Osteocyte (in vitro differentiated cells): ENCODE measurements around the gene SAMD15. TPM values are rescaled to one million over a fixed set of nuclear protein-coding genes. Genes with fewer than 3 reads are reported as not detected.
"Not testable (repeated sequence)": the region's sequence is repeated elsewhere in the genome, so short reads cannot be mapped to it uniquely, and the experiment has no call there.

Experiments
- DNase-seq: peaks from one replicate; pipeline ENCODE4 v3.0.0; 2021; ENCODE audit warnings: mixed read lengths; ENCODE audit not compliant: unreplicated experiment; ENCODE audit errors: extremely low spot score
- H3K27ac Mint-ChIP-seq: one replicate; pipeline ENCODE4 v1.8.0; 2021; ENCODE audit warnings: mild to moderate bottlenecking, mixed read lengths; ENCODE audit not compliant: unreplicated experiment
- H3K27me3 Mint-ChIP-seq: one replicate; pipeline ENCODE4 v1.8.0; 2021; ENCODE audit warnings: mixed read lengths; ENCODE audit not compliant: unreplicated experiment
- H3K36me3 Mint-ChIP-seq: one replicate; pipeline ENCODE4 v1.8.0; 2021; ENCODE audit warnings: mixed read lengths; ENCODE audit not compliant: unreplicated experiment
- H3K4me1 Mint-ChIP-seq: one replicate; pipeline ENCODE4 v1.8.0; 2021; ENCODE audit warnings: mixed read lengths; ENCODE audit not compliant: unreplicated experiment
- H3K4me3 Mint-ChIP-seq: one replicate; pipeline ENCODE4 v1.8.0; 2021; ENCODE audit warnings: mild to moderate bottlenecking, moderate library complexity, mixed read lengths; ENCODE audit not compliant: unreplicated experiment
- H3K9me3 Mint-ChIP-seq: one replicate; pipeline ENCODE4 v1.8.0; 2021; ENCODE audit warnings: mixed read lengths; ENCODE audit not compliant: unreplicated experiment
- CTCF ChIP-seq: fragments of 200-600 bp; sonication (generic); IDR thresholded peaks from 2 replicates; pipeline ENCODE4 v1.5.0; 2021; ENCODE audit warnings: antibody characterized with exemption, mild to moderate bottlenecking, moderate library complexity
- long read RNA-seq: library from polyadenylated mRNA; unstranded; transcript quantifications from one replicate; pipeline ENCODE4 v2.0.0, GENCODE V29; 2021
- total RNA-seq: library from RNA; stranded (reverse); gene quantifications from 2 replicates; pipeline ENCODE4 v1.2.1, GENCODE V29; 2021

SAMD15 gene
- total RNA-seq: 1.9 and 2.2 TPM in 2 replicates
- long read RNA-seq, partial matches to known transcripts: 0 of 3 reads
- long read RNA-seq, other reads (novel, unspliced or antisense): 3 of 3 reads

- no peaks in the 10 kb centered on the region for H3K27me3 Mint-ChIP-seq
- H3K27ac Mint-ChIP-seq: peak within 1 kb of the TSS; percentile 87
- H3K4me1 Mint-ChIP-seq: peaks cover 32% of the 10 kb centered on the region
- peak within 1 kb of the TSS; percentile 87 for H3K4me3 Mint-ChIP-seq
- DNase-seq: peak; percentile 93
- peaks cover 7% of the 10 kb centered on the region for H3K36me3 Mint-ChIP-seq
- peak; percentile 31 for TF ChIP-seq CTCF
- H3K9me3 Mint-ChIP-seq: no peaks in the 10 kb centered on the region
Observed at GRCh38 chr14:77376771-77377501, at the start of gene SAMD15, which contains the start of gene TMED8. Gene SAMD15 (plus strand): TSS chr14:77377379. CDS start chr14:77377419, 40 bp downstream. Gene TMED8 (minus strand): TSS chr14:77377094. CDS start chr14:77377053, 41 bp downstream.

DNA sequence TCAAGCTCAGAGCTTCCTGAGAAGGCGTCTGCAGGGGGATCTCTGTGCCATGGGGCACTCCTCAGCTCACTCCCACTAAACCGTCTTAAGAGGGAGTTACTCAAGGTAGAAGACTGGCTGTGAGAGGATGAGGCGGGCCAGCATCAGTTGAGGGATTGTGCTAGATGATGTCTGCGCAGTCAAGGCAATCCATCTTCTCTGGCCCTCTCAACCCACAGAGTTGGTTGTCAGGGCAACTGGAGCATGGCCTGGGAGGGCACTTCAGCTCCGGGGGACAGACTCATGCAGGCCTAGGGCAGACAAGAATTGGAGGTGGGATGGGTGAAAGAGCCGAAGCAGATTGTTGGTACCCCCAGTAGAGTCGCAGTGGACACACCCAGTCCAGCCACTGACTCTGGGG lies 47.3 kb upstream of the SAMD15 start:
- Mint-ChIP-seq H3K27ac (no peak overlapping the region), H3K9me3 (no peaks in the 10 kb centered on the region), H3K4me3 (no peak overlapping the region), H3K36me3 (no peaks in the 10 kb centered on the region), H3K27me3 (no peaks in the 10 kb centered on the region), H3K4me1 (no peaks in the 10 kb centered on the region)
- no peak for DNase-seq
- no peak for TF ChIP-seq CTCF

DNA sequence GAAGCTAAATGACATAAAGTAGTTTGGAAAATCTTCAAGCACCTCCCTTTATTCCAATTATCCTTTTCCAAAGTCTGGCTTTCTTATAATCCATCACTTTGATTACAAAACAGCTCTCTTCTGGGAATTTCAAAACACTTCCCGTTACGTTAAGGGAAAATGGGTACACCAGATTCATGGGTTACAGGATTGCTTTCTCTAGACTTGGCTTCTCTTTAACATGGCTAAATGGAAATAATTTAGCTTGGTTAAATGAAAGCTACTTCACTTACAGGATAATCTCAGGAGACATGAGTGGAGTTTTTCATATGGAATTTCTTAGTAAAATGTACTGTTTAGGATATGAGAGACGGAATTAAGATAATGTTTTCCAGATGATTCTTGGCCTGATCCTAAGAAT lies 41.6 kb upstream of the SAMD15 start:
- no peaks in the 10 kb centered on the region for H3K27me3 Mint-ChIP-seq
- H3K4me3 Mint-ChIP-seq: no peak overlapping the region
- H3K36me3 Mint-ChIP-seq: peaks cover 12% of the 10 kb centered on the region
- DNase-seq: no peak
- no peak for TF ChIP-seq CTCF
- H3K27ac Mint-ChIP-seq: no peak overlapping the region
- no peaks in the 10 kb centered on the region for H3K4me1 Mint-ChIP-seq
- H3K9me3 Mint-ChIP-seq: no peaks in the 10 kb centered on the region

DNA sequence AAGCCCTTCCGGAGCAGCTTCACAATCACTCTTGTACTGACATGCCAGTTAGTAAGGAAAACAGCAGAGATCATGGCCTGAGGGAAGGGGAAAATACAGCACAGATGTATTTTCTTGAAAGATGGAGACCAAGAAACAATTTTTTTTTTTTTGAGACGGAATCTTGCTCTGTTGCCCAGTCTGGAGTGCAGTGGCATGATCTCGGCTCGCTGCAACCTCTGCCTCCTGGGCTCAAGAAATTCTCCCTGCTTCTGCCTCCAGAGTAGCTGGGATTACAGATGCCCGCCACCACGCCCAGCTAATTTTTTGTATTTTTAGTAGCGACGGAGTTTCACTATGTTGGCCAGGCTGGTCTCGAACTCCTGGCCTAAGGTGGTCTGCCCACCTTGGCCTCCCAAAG lies 39.9 kb upstream of the SAMD15 start:
- H3K27me3 Mint-ChIP-seq, H3K4me1 Mint-ChIP-seq, H3K27ac Mint-ChIP-seq, H3K9me3 Mint-ChIP-seq, H3K4me3 Mint-ChIP-seq, DNase-seq: not testable (repeated sequence)
- H3K36me3 Mint-ChIP-seq: peaks cover 23% of the 10 kb centered on the region

DNA sequence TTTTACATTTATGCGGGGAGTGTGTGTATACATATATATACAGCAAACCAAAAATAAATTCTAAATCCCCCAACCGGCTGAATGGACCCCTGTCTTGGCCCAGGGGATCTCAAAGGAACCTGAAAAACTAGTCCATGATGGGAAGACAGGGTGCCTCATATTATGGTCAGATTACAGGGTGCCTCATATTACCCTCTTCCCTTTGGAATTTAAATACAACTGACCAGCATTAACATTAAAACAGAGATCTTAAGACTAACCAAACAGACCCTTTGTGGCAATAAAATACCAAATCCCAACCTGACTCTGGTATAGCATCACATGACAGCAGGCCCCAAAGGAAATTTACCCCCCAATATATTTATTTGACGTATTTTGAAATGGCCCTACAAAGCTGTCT lies 39.3 kb upstream of the SAMD15 start:
- Mint-ChIP-seq H3K9me3 (no peaks in the 10 kb centered on the region), H3K27ac (no peak overlapping the region), H3K27me3 (no peaks in the 10 kb centered on the region), H3K36me3 (peaks cover 23% of the 10 kb centered on the region), H3K4me1 (no peaks in the 10 kb centered on the region), H3K4me3 (no peak overlapping the region)
- no peak for TF ChIP-seq CTCF
- DNase-seq: no peak
